Neural progenitor cell (in vitro differentiated cells): ENCODE data around the gene NUS1. TPM values are rescaled to one million over a fixed set of nuclear protein-coding genes. Genes with fewer than 3 reads are reported as not detected.

Experiments used
- DNase-seq: peaks from one replicate; pipeline ENCODE4 v3.0.0-alpha.2; 2016; ENCODE audit warnings: low spot score
- H2AFZ ChIP-seq: fragments of 200-600 bp; sonication (generic); replicated peaks from 2 replicates; pipeline ENCODE4 v1.6.1; 2016; ENCODE audit warnings: antibody characterized with exemption
- H3F3A ChIP-seq: fragments of 200-600 bp; sonication (generic); 2 replicates; pipeline ENCODE4 v1.6.1; 2016; ENCODE audit warnings: antibody characterized with exemption, low read depth
- H3K27ac ChIP-seq: fragments of 200-600 bp; sonication (generic); 2 replicates; pipeline ENCODE4 v1.5.1; 2016; ENCODE audit warnings: mild to moderate bottlenecking
- H3K27me3 ChIP-seq: fragments of 200-600 bp; sonication (generic); 2 replicates; pipeline ENCODE4 v1.6.1; 2016; ENCODE audit warnings: mild to moderate bottlenecking, moderate library complexity
- H3K36me3 ChIP-seq: fragments of 200-600 bp; sonication (generic); 2 replicates; pipeline ENCODE4 v1.5.1; 2016
- H3K4me1 ChIP-seq: fragments of 200-600 bp; sonication (generic); 2 replicates; pipeline ENCODE4 v1.6.1; 2016; ENCODE audit warnings: mixed run types
- H3K4me2 ChIP-seq: fragments of 200-600 bp; sonication (generic); 2 replicates; pipeline ENCODE4 v1.6.1; 2016
- H3K4me3 ChIP-seq: fragments of 200-600 bp; sonication (generic); 2 replicates; pipeline ENCODE4 v1.5.1; 2016
- H3K79me2 ChIP-seq: fragments of 200-600 bp; sonication (generic); 2 replicates; pipeline ENCODE4 v1.6.1; 2016; ENCODE audit warnings: low read depth
- H3K9ac ChIP-seq: fragments of 200-600 bp; sonication (generic); 2 replicates; pipeline ENCODE4 v1.6.1; 2016
- H3K9me3 ChIP-seq: fragments of 200-600 bp; sonication (generic); 2 replicates; pipeline ENCODE4 v1.5.1; 2016; ENCODE audit warnings: low read depth
- H4K20me1 ChIP-seq: fragments of 200-600 bp; sonication (generic); 2 replicates; pipeline ENCODE4 v1.6.1; 2016; ENCODE audit warnings: low read depth
- H3K27ac Mint-ChIP-seq: 3 replicates; pipeline ENCODE4 v1.8.0; 2021; ENCODE audit warnings: mixed read lengths
- H3K27me3 Mint-ChIP-seq: 2 replicates; pipeline ENCODE4 v1.8.0; 2022; ENCODE audit warnings: low read depth, mild to moderate bottlenecking, inconsistent platforms, moderate library complexity, mixed read lengths; ENCODE audit not compliant: insufficient read depth
- H3K36me3 Mint-ChIP-seq: 3 replicates; pipeline ENCODE4 v1.8.0; 2021; ENCODE audit warnings: mixed read lengths
- H3K4me1 Mint-ChIP-seq: 3 replicates; pipeline ENCODE4 v1.8.0; 2021; ENCODE audit warnings: mixed read lengths
- H3K4me3 Mint-ChIP-seq: 3 replicates; pipeline ENCODE4 v1.8.0; 2021; ENCODE audit warnings: mild to moderate bottlenecking, moderate library complexity, mixed read lengths
- H3K9me3 Mint-ChIP-seq: 3 replicates; pipeline ENCODE4 v1.8.0; 2020; ENCODE audit warnings: mixed read lengths
- EZH2 ChIP-seq: fragments of 200-600 bp; sonication (generic); IDR thresholded peaks from 2 replicates; pipeline ENCODE4 v1.6.1; 2017; ENCODE audit warnings: antibody characterized with exemption, mild to moderate bottlenecking, moderate library complexity
- EZH2phosphoT487 ChIP-seq: fragments of 200-600 bp; sonication (generic); IDR thresholded peaks from 2 replicates; pipeline ENCODE4 v1.6.1; 2017; ENCODE audit warnings: antibody characterized with exemption
- total RNA-seq: library from RNA; depleted of rRNA; stranded (reverse); fragments of >200 nt; gene quantifications from 2 replicates; pipeline ENCODE4 v1.2.3, GENCODE V29; 2015; ENCODE audit warnings: low replicate concordance
- TF ChIP-seq, protein P1 (sequence below): fragments of 200-600 bp; sonication (generic); IDR thresholded peaks from 2 replicates; pipeline ENCODE4 v1.5.1; 2017; ENCODE audit warnings: antibody characterized with exemption, mild to moderate bottlenecking

The NUS1 gene
- 23.6 and 33.4 TPM in 2 replicates for total RNA-seq

DNA sequence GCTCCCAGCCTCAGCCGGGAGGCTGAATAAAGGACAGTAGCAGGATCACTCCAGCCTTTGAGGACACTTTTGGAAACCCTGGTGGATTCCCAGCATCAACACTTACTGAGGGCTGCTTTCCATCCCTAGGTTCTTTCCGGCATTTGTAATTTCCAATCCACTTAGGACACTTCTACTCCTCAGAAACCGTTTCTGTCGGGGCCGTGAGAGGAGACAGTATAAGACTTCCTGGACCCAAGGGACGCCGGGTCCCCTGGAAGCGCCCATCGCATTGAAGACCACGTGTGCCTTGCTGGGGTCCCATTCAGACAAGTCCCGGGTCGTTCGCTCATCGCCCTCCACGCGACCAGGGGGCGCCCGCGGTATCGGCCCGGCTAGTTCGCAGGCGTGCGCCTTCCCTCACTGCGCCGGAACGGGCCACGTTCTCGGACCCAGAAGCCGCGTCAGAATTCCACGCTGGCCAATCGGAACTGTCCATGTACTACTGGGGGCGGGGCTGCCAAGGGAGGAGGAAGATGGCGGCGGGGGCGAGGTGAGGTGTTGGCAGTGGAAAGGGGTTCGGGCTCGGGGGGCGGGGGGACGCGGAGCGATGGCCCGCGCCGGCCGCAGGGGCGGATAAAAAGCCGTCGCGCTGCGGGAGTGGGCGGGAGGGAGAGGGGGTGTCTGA lies at the start of gene NUS1:
Gene NUS1, plus strand, starts transcription at position 479 of the 667 bp plus-strand sequence. CDS start 202 bp downstream, outside the sequence.
- H3K79me2 ChIP-seq: peaks cover 46% of the 10 kb centered on the region

DNA sequence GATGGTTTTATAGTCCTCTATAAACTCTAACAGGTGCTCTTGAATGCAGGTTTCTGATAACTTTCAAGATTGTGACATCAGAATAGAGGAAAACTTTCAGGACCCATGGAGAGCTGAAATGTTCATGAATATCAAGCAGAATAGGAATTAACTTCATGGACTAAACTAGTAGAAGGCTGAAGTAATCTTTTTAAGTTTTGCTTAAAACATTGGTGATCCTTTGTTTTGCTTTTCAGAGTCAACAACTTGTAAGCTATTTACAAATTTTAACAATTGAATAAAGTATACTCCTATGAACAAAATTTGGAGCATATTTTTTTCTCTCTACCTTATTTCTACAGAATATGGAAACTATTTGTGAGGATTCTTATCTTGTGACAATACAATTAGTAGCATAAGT lies 47.7 kb upstream of the NUS1 start:
- Histone ChIP-seq H3K27ac (no peak overlapping the region), H3F3A (no peaks in the 10 kb centered on the region), H3K9ac (no peak overlapping the region), H3K4me2 (no peak overlapping the region), H3K27me3 (no peaks in the 10 kb centered on the region), H3K36me3 (peaks cover 9% of the 10 kb centered on the region), H3K4me1 (no peaks in the 10 kb centered on the region), H3K4me3 (no peak overlapping the region), H3K79me2 (no peaks in the 10 kb centered on the region), H4K20me1 (no peaks in the 10 kb centered on the region), H2AFZ (no peak overlapping the region), H3K9me3 (peaks cover 24% of the 10 kb centered on the region)
- Mint-ChIP-seq H3K9me3 (peaks cover 29% of the 10 kb centered on the region), H3K4me1 (no peaks in the 10 kb centered on the region), H3K27ac (no peak overlapping the region), H3K27me3 (no peaks in the 10 kb centered on the region), H3K36me3 (peaks cover 5% of the 10 kb centered on the region), H3K4me3 (no peak overlapping the region)
- TF ChIP-seq, protein P1, sequence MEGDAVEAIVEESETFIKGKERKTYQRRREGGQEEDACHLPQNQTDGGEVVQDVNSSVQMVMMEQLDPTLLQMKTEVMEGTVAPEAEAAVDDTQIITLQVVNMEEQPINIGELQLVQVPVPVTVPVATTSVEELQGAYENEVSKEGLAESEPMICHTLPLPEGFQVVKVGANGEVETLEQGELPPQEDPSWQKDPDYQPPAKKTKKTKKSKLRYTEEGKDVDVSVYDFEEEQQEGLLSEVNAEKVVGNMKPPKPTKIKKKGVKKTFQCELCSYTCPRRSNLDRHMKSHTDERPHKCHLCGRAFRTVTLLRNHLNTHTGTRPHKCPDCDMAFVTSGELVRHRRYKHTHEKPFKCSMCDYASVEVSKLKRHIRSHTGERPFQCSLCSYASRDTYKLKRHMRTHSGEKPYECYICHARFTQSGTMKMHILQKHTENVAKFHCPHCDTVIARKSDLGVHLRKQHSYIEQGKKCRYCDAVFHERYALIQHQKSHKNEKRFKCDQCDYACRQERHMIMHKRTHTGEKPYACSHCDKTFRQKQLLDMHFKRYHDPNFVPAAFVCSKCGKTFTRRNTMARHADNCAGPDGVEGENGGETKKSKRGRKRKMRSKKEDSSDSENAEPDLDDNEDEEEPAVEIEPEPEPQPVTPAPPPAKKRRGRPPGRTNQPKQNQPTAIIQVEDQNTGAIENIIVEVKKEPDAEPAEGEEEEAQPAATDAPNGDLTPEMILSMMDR: no peak
- TF ChIP-seq EZH2 (no peak), EZH2phosphoT487 (no peak)
- no peak for DNase-seq

More for the DNA sequence above, at the start of gene NUS1:
- H4K20me1 ChIP-seq: peaks cover 42% of the 10 kb centered on the region
- peak; percentile 99 for DNase-seq
- Mint-ChIP-seq H3K27ac (peak within 1 kb of the TSS; percentile 84), H3K27me3 (peaks cover 5% of the 10 kb centered on the region), H3K4me1 (peaks cover 21% of the 10 kb centered on the region), H3K36me3 (peaks cover 18% of the 10 kb centered on the region), H3K9me3 (peaks cover 3% of the 10 kb centered on the region), H3K4me3 (peak within 1 kb of the TSS; percentile 92)
- H3K27me3 ChIP-seq: no peaks in the 10 kb centered on the region
- no peaks in the 10 kb centered on the region for H3K36me3 ChIP-seq
- H3K4me1 ChIP-seq: peaks cover 13% of the 10 kb centered on the region
- H3K9ac ChIP-seq: peak within 1 kb of the TSS; percentile 66
- H3K4me3 ChIP-seq: peak within 1 kb of the TSS; percentile 91
- no peak within 1 kb of the TSS for H3K27ac ChIP-seq
- H3K9me3 ChIP-seq: no peaks in the 10 kb centered on the region
- H2AFZ ChIP-seq: peak within 1 kb of the TSS; percentile 87
- H3K4me2 ChIP-seq: peak within 1 kb of the TSS; percentile 89
- TF ChIP-seq EZH2 (peak; percentile 33), EZH2phosphoT487 (no peak)
- TF ChIP-seq, protein P1: peak; percentile 78
- H3F3A ChIP-seq: no peaks in the 10 kb centered on the region

DNA sequence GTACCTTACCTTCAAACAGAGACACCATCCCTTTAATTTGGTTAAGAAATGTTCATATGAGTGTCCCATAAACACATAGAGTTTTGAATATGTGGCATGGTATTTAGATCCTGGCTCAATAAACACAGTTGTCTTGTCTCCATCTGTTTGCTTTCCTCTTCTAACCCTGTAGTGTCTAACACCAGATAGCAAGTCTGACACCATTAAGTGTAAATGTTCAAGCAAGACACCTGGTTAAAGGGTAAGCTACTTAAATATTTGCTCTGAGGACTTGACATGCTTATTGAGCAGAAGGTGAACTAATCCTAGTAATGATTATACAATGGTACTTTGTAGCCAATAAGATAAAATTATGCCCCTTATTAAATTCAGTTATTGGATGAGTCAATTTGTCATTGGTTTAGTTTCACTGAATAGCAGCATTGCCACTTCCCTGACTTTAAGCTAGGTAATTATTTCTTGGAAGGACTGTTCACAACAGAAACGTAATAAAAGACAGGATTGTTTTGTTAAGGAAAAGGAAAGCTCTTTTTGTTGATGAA lies 46.1 kb upstream of the NUS1 start:
- Mint-ChIP-seq H3K36me3 (peaks cover 2% of the 10 kb centered on the region), H3K4me3 (no peak overlapping the region), H3K4me1 (no peaks in the 10 kb centered on the region), H3K27me3 (no peaks in the 10 kb centered on the region), H3K27ac (no peak overlapping the region), H3K9me3 (peaks cover 19% of the 10 kb centered on the region)
- Histone ChIP-seq H3K4me2 (no peak overlapping the region), H3K36me3 (peaks cover 7% of the 10 kb centered on the region), H3K27ac (no peak overlapping the region), H3K9ac (no peak overlapping the region), H3F3A (no peaks in the 10 kb centered on the region), H3K79me2 (no peaks in the 10 kb centered on the region), H2AFZ (no peak overlapping the region), H3K27me3 (no peaks in the 10 kb centered on the region), H3K4me1 (no peaks in the 10 kb centered on the region), H4K20me1 (no peaks in the 10 kb centered on the region), H3K4me3 (no peak overlapping the region), H3K9me3 (peaks cover 23% of the 10 kb centered on the region)
- no peak for TF ChIP-seq EZH2
- no peak for DNase-seq

DNA sequence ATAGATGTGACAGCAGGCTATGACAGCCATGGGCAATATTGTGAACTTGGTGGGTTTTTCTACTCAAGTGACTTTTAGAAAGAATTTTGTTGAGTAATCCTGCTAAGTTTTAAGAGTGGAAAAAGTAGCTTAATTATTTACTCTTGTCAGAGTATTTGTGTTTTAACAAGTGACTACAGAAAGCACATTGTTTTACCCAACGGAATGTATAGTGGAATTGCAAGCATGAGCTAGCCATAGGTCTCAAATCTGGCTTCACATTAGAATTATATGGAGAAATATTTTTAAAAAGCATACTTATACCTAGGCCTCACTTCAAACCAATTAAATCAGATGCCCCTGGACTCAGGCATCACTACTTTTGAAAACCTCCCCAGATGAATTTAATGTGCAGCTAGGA lies 37.5 kb upstream of the NUS1 start:
- H3K27ac Mint-ChIP-seq: no peak overlapping the region

More for the DNA sequence above, 37.5 kb upstream of the NUS1 start:
- Mint-ChIP-seq H3K4me1 (no peaks in the 10 kb centered on the region), H3K36me3 (no peaks in the 10 kb centered on the region), H3K9me3 (no peaks in the 10 kb centered on the region), H3K27me3 (no peaks in the 10 kb centered on the region), H3K4me3 (no peak overlapping the region)
- no peak overlapping the region for H3K27ac ChIP-seq
- no peak for DNase-seq
- no peaks in the 10 kb centered on the region for H3K79me2 ChIP-seq
- no peak overlapping the region for H3K4me3 ChIP-seq
- no peaks in the 10 kb centered on the region for H4K20me1 ChIP-seq
- H3K4me1 ChIP-seq: no peaks in the 10 kb centered on the region
- no peak overlapping the region for H2AFZ ChIP-seq
- no peaks in the 10 kb centered on the region for H3K36me3 ChIP-seq
- TF ChIP-seq, protein P1: no peak
- no peak for TF ChIP-seq EZH2phosphoT487
- TF ChIP-seq EZH2: no peak
- H3K9ac ChIP-seq: no peak overlapping the region
- no peaks in the 10 kb centered on the region for H3F3A ChIP-seq
- no peaks in the 10 kb centered on the region for H3K27me3 ChIP-seq
- no peak overlapping the region for H3K4me2 ChIP-seq
- H3K9me3 ChIP-seq: no peaks in the 10 kb centered on the region
